GM21447 (cell line): ENCODE results near the gene KIF15.

ENCODE experiments used
- ATAC-seq: cut with Tn5 transposase; IDR thresholded peaks from one replicate; pipeline ENCODE4 v1.9.1; 2021; ENCODE audit not compliant: unreplicated experiment

KIF15 gene

DNA sequence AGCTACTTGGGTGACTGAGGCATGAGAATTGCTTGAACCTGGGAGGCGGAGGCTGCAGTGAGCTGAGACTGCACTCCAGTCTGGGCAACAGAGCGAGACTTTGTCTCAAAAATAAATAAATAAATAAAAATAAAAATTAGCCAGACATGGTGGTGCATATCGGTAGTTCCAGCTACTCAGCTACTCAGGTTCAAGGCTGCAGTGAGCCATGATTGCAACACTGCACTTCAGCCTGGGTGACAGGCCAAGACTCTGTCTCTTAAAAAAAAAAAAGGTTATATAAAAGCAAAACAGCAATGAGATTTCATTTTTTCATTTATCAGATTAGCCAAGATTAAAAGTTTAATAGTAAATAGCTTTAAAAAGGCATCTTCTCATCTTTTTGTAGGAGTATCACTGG is 115.7 kb downstream of the KIF15 start:
- no peak for ATAC-seq

DNA sequence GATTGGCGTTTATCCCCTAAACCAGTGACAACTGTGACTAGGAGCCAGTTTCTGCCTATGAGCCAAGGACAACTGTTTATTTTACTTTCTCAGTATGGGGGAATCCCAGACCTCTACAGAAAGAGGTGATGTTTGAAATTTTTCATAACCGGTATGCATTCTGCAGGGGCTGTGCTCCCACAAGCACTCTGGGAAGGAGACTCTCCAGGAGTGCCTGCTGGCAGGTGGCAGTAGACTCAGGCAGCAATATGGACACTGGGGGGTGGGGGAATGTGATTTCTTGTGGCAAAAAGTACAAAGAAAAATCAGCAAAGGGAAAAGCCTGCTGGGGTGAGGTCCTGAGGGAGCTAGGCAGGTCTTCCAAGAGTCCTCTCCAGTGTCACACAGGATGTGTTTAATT is 118.7 kb downstream of the KIF15 start:
- no peak for ATAC-seq

DNA sequence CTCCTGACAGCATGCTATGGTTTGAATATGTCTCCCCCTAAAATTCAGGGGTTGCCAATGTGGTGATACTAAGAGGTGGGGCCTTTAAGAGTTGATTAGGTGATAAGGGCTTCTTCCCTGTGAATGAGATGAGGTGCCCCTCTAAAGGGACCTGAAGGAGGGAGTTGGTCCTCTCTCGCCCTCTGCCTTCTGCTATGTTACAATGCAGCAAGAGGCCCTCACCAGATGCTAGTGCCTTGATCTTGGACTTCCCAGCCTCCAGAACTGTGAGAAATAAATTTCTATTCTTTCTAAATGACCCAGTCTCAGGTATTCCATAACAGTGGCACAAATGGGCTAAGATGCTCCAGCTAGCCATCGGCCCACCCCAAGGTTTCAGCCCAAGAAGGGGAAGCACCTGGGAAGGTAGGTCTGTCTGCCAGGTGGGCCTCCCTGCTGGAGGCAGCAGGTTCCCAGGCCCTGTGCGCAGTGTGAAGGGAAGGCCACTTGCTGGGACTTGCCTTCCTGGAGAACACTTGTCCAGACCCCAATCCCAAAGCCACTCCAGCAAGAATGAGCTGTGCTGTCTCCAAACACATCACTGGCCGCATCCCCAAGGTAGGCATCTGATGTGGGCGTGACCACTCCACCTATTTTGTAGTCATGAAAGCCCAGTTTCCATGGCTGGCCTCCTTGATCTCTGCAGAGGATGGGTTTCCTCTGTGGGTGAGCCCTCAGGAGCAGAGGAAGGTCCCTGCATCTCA is 121.8 kb downstream of the KIF15 start:
- no peak for ATAC-seq

DNA sequence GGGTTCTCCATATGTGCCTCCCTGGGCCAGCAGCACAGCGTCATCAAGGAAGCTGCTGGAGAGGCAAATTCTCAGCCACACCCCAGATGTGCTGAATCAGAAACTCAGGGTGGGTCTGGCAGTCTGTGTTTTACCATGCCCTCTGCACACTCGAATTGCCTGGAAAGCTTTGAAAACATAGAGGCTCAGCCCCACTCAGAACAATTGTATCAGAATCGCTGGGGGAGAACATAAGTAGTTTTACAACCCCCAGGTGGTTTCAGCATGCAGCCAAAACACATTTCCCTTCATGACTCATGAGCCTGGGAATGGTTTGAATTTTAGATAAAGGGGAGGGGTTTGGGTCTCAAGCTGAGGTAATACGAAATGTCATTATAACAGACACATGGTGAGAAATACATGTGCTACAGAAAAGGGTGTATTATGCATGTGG is 122.4 kb downstream of the KIF15 start:
- no peak for ATAC-seq

DNA sequence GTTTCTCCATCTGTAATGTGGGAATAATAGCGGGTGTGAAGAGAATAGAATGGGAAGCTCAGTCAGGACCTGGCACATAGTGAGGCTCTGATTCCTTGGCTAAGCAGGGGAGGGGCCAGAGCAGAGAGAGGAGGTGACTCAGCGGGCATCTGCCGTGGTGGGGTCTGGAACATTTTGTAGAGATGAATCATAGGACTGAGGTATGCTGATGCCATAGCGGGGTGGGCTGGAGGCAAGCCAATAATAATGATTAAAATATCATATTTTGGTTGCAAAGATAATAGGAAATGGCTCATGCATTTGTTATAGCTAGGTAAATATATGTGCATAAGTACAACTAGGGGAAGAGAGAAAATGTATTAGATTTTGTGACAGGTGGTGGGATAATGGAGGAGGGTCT is 124.0 kb downstream of the KIF15 start:
- ATAC-seq, result no peak

DNA sequence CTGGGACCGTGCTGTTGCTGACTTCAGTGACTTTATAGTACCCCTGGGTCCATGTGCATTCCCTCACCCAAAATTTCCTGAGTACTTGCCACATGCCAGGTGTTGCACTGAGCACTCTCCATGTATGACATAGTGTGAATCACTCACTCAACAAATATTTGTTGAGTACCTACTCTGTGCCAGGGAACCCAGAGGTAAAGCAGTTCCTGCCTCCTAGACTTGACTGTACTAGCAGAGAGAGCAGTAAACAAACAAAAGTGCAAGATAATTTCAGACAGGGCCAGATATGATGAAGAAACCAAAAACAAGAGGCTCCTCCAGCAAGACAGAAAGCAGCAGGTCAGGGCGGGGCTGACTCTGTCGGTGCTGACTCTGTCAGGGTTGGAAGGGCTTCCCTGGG is 125.0 kb downstream of the KIF15 start:
- no peak for ATAC-seq

DNA sequence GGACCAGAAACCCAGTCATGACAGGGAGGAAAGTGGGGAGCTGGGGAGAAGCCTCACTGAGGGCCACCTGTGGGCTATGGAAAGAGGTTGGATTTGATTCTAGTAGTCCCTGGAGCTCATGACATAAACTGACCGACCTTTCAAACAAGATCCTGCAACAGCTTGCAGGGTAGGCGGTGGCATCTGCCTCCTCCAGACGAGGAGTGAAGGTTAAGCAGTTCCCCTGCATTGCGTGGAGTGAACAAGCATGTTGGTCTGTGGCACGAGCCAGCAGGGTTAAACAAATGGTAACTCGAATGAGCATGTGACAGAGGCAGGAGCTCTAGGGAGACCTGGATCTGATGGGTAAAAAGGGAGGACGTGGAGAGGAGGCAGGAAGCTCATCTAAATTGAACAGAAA is 125.5 kb downstream of the KIF15 start:
- ATAC-seq, result no peak

DNA sequence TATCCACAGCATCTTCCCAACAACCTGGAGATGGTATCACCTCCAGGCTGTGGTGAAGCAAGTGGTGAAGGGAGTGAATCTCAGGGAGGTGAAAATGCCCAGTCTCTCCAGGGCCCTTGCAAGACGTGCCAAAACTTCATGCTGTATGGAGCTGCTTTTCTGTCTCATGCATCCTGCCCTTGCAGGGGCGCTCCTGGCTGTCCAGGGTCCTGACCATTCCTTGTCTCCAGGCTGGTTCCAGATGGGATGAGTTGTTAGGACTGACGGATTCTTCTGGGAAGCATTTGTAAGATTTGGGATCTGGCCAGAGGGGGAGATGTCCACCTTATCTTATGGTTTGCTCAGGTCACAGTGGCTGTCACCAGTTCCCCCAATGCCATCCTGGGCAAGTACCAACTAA is 128.7 kb downstream of the KIF15 start:
- no peak for ATAC-seq

DNA sequence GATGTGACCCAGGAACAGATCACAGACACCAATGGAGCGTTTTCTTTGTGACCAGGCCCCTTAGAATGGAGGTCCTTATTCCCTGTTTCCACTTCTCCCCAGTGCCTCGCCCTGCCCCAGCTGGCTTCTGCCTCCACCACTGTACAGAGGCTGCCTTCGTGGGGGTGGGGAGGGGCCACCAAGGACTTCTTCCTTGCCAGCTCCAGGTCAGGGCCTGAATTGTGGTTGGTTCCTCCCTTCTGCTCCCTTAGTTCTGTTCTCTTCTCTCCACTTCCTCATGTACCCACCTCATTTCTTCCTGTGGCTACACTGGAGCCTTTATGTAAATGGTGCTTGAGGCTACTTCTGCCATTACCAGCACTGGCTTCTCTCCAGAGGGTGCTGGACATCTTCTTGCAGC is 129.3 kb downstream of the KIF15 start:
- no peak for ATAC-seq

DNA sequence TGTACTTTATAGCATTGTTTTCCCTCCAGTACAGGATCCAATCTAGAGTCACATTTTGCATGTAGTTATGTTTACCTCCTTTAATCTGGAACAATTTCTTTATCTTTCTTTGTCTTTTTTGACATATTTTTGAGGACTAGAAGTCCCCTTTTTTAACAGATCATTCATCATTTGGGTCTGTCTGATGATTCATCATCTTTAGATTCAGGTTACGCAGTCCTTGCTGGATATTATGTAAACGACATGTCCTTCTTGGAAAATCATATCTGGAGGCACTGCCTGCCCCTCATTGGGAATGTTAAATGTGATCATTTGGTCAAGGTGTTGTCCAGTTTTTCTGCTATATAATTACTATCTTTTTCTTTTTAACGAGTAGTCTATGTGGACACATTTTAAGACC is 131.1 kb downstream of the KIF15 start:
- ATAC-seq, result no peak

DNA sequence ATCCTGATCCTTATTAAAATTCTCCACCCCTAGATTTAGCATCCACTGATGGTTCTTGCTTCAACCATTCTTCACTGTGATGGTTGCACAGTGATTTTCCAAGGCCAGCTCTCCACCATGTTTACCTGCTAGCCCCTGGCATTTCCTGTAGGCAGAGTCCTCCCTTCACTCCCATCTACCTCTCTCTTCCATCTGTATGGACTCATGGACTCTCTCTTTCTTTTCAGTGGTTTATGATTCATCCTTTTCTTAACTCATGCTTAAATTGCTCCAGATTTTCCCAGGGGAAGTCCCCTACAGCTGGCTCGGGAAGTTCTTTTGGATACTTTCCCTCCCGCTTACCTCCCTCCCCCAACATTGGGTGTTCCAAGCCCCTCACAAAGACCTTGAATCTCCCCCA is 131.5 kb downstream of the KIF15 start:
- ATAC-seq, result no peak

DNA sequence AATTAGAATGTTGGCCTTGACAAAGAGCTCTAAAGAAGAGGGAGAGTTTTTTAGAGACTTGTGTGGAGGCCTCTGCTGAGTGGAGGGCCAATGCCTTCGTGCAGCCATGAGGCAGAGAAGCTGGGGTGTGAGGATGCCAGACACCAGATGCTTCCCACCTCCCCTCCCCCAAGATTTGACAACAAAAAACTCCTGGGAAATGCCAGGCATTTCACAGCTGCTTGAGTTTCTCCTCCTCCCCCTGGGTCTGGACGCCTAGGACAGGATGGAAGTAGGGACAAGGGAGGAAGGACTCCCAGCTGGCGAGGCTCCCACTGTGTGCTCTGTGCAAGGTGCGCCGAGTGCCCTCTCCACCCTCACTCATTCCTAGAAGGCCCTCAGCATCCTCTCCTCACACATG is 132.9 kb downstream of the KIF15 start:
- ATAC-seq, result no peak

DNA sequence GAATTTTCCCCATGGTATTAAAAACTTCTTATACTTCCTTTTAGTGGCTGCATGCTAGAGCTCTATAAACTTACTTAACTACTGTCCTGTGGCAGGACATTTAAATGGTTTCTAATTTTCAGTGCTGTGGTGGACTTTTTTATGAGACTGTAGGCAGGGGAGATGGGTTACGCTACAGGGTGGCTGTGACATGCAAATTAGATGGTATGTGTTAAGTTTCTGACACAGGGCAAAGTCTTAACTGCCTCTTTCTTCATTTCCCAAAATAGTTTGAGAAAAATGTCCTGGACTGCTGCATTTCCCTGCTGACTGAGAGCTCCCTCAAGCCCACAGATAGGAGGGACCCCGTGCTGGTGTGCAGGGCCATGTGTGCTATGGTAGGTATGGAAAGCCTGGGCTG is 134.8 kb downstream of the KIF15 start:
- no peak for ATAC-seq

DNA sequence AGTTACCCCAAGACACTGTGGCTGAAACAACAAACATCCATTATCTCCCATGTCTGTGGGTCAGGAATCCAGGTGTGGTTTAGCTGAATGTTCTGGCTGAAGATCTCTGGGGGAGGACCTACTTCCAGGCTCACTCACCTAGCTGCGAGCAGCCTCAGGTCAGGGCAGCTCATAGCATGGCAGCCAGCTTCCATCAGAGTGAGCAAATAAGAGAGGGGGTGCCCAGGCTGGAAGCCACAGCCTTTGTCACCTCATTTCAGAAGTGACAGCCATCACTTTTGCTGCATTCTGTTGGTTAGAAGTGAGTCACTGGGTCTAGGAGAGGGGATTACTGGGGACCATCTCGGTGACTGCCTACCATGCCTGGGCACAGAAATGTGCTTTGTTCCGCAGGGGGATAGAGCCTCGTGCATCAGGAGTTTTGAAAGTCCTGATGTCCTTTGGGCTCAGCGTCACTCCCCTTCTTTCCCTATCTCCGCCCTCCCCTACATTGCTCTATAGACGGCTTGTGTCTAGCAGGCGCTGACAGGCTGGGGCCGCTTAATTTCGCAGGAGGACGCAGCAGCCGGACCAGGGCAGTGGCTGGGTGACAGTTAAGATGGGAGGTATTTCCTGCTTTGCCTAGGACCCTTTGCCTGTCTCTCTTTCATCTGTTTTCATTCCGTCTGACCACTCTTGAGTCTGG is 138.2 kb downstream of the KIF15 start:
- ATAC-seq, result no peak

DNA sequence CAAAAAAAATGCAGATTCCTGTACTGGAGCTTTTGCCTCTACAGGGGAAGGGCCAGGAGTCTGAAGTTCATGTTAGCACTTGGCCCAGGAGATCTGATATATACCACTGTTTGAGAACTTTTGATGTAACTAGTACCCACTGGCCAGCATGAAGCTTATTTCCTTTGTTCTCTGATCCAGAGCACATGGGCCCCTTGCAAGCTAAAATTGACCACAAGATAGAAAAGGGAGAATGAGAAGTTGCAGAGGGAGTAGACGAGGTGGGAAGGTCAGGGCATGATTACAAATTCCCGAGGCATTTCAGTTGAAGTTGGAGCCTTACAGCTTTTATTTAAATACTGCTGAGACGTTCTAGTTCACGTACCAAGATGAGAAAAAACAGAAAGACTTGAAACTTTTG is 141.0 kb downstream of the KIF15 start:
- ATAC-seq, result no peak
